Suprapubic skin (tissue), 4 donors: ENCODE data around the gene NFIA. TPM values are rescaled to one million over a fixed set of nuclear protein-coding genes. Genes with fewer than 3 reads are reported as not detected.
A peak's percentile ranks its signal among the peaks of the same experiment; 100 is the strongest.

Experiments
- DNase-seq, 2 donors: peaks; one replicate each; pipeline ENCODE4 v3.0.0-alpha.2; 2019; ENCODE audit warnings: low spot score in 2 of 2
- H3K27ac ChIP-seq: fragments of 200-600 bp; sonication (generic); one replicate; pipeline ENCODE4 v1.5.1; 2019
- H3K27me3 ChIP-seq: fragments of 200-600 bp; sonication (generic); one replicate; pipeline ENCODE4 v1.5.1; 2019
- H3K36me3 ChIP-seq: fragments of 200-600 bp; sonication (generic); one replicate; pipeline ENCODE4 v1.5.1; 2019
- H3K4me1 ChIP-seq: fragments of 200-600 bp; sonication (generic); one replicate; pipeline ENCODE4 v1.5.1; 2019
- H3K4me3 ChIP-seq: fragments of 200-600 bp; sonication (generic); one replicate; pipeline ENCODE4 v1.5.1; 2019; ENCODE audit warnings: mild to moderate bottlenecking
- H3K9me3 ChIP-seq: fragments of 200-600 bp; sonication (generic); one replicate; pipeline ENCODE4 v1.5.1; 2019
- EP300 ChIP-seq: sonication (generic); formaldehyde crosslinking; IDR thresholded peaks from one replicate; pipeline ENCODE4 v1.6.1; 2017; ENCODE audit warnings: antibody characterized with exemption
- POLR2A ChIP-seq, 2 donors: fragments of 450-650 bp; IDR thresholded peaks; one replicate each; pipeline ENCODE4 v1.6.1; 2017; ENCODE audit warnings: antibody characterized with exemption in 2 of 2, mild to moderate bottlenecking in 2 of 2, moderate library complexity in 2 of 2
- POLR2AphosphoS5 ChIP-seq, 3 donors: sonication (generic); formaldehyde crosslinking; IDR thresholded peaks; one replicate each; pipeline ENCODE4 v1.6.1; 2017; ENCODE audit warnings: antibody characterized with exemption in 3 of 3
- WGBS: methylation state at CpG from one replicate; pipeline ENCODE4 v1.1.5; 2018; 5-methylcytosine and 5-hydroxymethylcytosine counted together
- total RNA-seq, 4 donors: library from RNA; depleted of rRNA; stranded (reverse); fragments of >200 nt; gene quantifications; one replicate each; pipeline ENCODE4 v1.1.0, GENCODE V29; 2016
- TF ChIP-seq, protein P1 (sequence below), 2 donors: fragments of 200-600 bp in 1 of 2; fragments of 450-650 bp in 1 of 2; sonication (generic) in 1 of 2; IDR thresholded peaks; one replicate each; pipeline ENCODE4 v1.5.1; 2016 to 2019; ENCODE audit warnings: antibody characterized with exemption in 2 of 2, mild to moderate bottlenecking in 1 of 2, moderate library complexity in 1 of 2

NFIA gene
- total RNA-seq, 4 donors from 2014 or later = 30.1 to 54.2 (median 48.2) TPM

- H3K4me1 ChIP-seq = peaks cover 38% of the 10 kb centered on the region
- no peaks in the 10 kb centered on the region for H3K9me3 ChIP-seq
- H3K4me3 ChIP-seq = no peak overlapping the region
- H3K36me3 ChIP-seq = no peaks in the 10 kb centered on the region
- TF ChIP-seq, protein P1, sequence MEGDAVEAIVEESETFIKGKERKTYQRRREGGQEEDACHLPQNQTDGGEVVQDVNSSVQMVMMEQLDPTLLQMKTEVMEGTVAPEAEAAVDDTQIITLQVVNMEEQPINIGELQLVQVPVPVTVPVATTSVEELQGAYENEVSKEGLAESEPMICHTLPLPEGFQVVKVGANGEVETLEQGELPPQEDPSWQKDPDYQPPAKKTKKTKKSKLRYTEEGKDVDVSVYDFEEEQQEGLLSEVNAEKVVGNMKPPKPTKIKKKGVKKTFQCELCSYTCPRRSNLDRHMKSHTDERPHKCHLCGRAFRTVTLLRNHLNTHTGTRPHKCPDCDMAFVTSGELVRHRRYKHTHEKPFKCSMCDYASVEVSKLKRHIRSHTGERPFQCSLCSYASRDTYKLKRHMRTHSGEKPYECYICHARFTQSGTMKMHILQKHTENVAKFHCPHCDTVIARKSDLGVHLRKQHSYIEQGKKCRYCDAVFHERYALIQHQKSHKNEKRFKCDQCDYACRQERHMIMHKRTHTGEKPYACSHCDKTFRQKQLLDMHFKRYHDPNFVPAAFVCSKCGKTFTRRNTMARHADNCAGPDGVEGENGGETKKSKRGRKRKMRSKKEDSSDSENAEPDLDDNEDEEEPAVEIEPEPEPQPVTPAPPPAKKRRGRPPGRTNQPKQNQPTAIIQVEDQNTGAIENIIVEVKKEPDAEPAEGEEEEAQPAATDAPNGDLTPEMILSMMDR (IDR thresholded peaks at IDR 0.05) = no peak
- TF ChIP-seq EP300 (no peak), POLR2AphosphoS5 (IDR thresholded peaks at IDR 0.05) (no peak), POLR2A (IDR thresholded peaks at IDR 0.05) (no peak)
- no peaks in the 10 kb centered on the region for H3K27me3 ChIP-seq
- 67% methylated on average over 5 of the region's 5 CpGs for WGBS
- H3K27ac ChIP-seq = peak overlapping the region; percentile 25
- DNase-seq = no peak
Observed at GRCh38 chr1:61190618-61191432, 108.5 kb downstream of the NFIA start.

GRCh38 chr1:61191433-61191720, 109.0 kb downstream of the NFIA start:
- peak overlapping the region; percentile 25 for H3K27ac ChIP-seq
- H3K36me3 ChIP-seq = no peaks in the 10 kb centered on the region
- WGBS = 97% methylated on average over 1 of the region's 1 CpG
- TF ChIP-seq POLR2AphosphoS5 (IDR thresholded peaks at IDR 0.05) (no peak), EP300 (no peak), POLR2A (IDR thresholded peaks at IDR 0.05) (no peak)
- TF ChIP-seq, protein P1 (IDR thresholded peaks at IDR 0.05) = no peak
- no peaks in the 10 kb centered on the region for H3K9me3 ChIP-seq
- H3K4me3 ChIP-seq = no peak overlapping the region
- DNase-seq = no peak
- H3K27me3 ChIP-seq = no peaks in the 10 kb centered on the region
- H3K4me1 ChIP-seq = peaks cover 32% of the 10 kb centered on the region

- peaks cover 19% of the 10 kb centered on the region for H3K4me1 ChIP-seq
- no peak overlapping the region for H3K27ac ChIP-seq
Observed at GRCh38 chr1:61192663-61193330, 110.4 kb downstream of the NFIA start.

GRCh38 chr1:61193808-61194207, 111.4 kb downstream of the NFIA start:
- Histone ChIP-seq H3K27me3 (no peaks in the 10 kb centered on the region), H3K4me3 (no peak overlapping the region), H3K9me3 (no peaks in the 10 kb centered on the region), H3K4me1 (peaks cover 17% of the 10 kb centered on the region), H3K27ac (no peak overlapping the region), H3K36me3 (no peaks in the 10 kb centered on the region)
- TF ChIP-seq, protein P1 (IDR thresholded peaks at IDR 0.05) = no peak
- TF ChIP-seq EP300 (no peak), POLR2A (IDR thresholded peaks at IDR 0.05) (no peak), POLR2AphosphoS5 (IDR thresholded peaks at IDR 0.05) (no peak)
- 94% methylated on average over 1 of the region's 1 CpG for WGBS
- no peak for DNase-seq

More at GRCh38 chr1:61192663-61193330, 110.4 kb downstream of the NFIA start:
- Histone ChIP-seq H3K9me3 (no peaks in the 10 kb centered on the region), H3K36me3 (no peaks in the 10 kb centered on the region), H3K4me3 (no peak overlapping the region), H3K27me3 (no peaks in the 10 kb centered on the region)
- 64% methylated on average over 6 of the region's 6 CpGs for WGBS
- no peak for TF ChIP-seq EP300
- no peak for TF ChIP-seq POLR2AphosphoS5 (IDR thresholded peaks at IDR 0.05)
- TF ChIP-seq POLR2A (IDR thresholded peaks at IDR 0.05) = no peak
- TF ChIP-seq, protein P1 (IDR thresholded peaks at IDR 0.05) = no peak
- DNase-seq = no peak

- H3K36me3 ChIP-seq = no peaks in the 10 kb centered on the region
- no peak overlapping the region for H3K4me3 ChIP-seq
- no peak for DNase-seq
- no peak overlapping the region for H3K27ac ChIP-seq
- H3K4me1 ChIP-seq = peaks cover 22% of the 10 kb centered on the region
- TF ChIP-seq, protein P1 (IDR thresholded peaks at IDR 0.05) = no peak
- TF ChIP-seq POLR2AphosphoS5 (IDR thresholded peaks at IDR 0.05) (no peak), POLR2A (IDR thresholded peaks at IDR 0.05) (no peak), EP300 (no peak)
- no peaks in the 10 kb centered on the region for H3K27me3 ChIP-seq
- H3K9me3 ChIP-seq = no peaks in the 10 kb centered on the region
- 69% methylated on average over 8 of the region's 8 CpGs for WGBS
Observed at GRCh38 chr1:61198554-61198953, 116.2 kb downstream of the NFIA start.
